Naive thymus-derived CD4-positive, alpha-beta T cell (primary cell): ENCODE data around the gene KIN. TPM values are rescaled to one million over a fixed set of nuclear protein-coding genes. Genes with fewer than 3 reads are reported as not detected.

Experiments used
- polyA plus RNA-seq, 2 donors: library from polyadenylated mRNA; unstranded; fragments of 300-500 nt; fragmentation: Illumina TruSeq; gene quantifications; one replicate each; pipeline ENCODE4 v1.2.3, GENCODE V29; 2021
- total RNA-seq, 6 experiments: library from RNA in 5 of 6; stranded (reverse) in 5 of 6; gene quantifications; 1 replicate in 5 of 6; 2 replicates in 1 of 6; pipeline ENCODE4 v1.2.3 and lab custom pipeline; 2021 to 2026

KIN gene
- total and polyA plus RNA-seq, 7 experiments from 2014 or later = 3.5 to 18.4 (median 8.7) TPM

Other genes with a start within 250 kb of the KIN start
- gene ITIH5, start 121.0 kb downstream of the KIN start, total RNA-seq = not detected
- not detected for gene ITIH5, start 121.0 kb downstream of the KIN start, polyA plus RNA-seq
- not detected for gene ITIH2, start 84.7 kb downstream of the KIN start, total RNA-seq
- gene ITIH2, start 84.7 kb downstream of the KIN start, polyA plus RNA-seq = not detected
- 100 to 1,000 TPM; 113 to 290 (median 122) TPM for gene ATP5F1C, start 184 bp upstream of the KIN start, total RNA-seq
- gene ATP5F1C, start 184 bp upstream of the KIN start, polyA plus RNA-seq = 100 to 1,000 TPM; 369 to 400 TPM
- gene TAF3, start 30.5 kb upstream of the KIN start, total RNA-seq = 10 to 100 TPM; 15.3 to 23.9 (median 18.8) TPM
- gene TAF3, start 30.5 kb upstream of the KIN start, polyA plus RNA-seq = 10 to 100 TPM; 12.2 to 20.0 TPM